HL-60 (cell line): Measurements from ENCODE around the gene SYTL2.

Experiments used
- DNase-seq, 2 experiments: peaks; one replicate each; pipeline ENCODE4 v3.0.0-alpha.2; 2010 to 2020; ENCODE audit warnings: low read depth in 1 of 2, low spot score in 1 of 2
- H3K27ac ChIP-seq: fragments of 250-450 bp; sonication (Bioruptor Pico); replicated peaks from 2 replicates; pipeline ENCODE4 v1.5.1; 2020; ENCODE audit warnings: mild to moderate bottlenecking, moderate library complexity
- H3K27me3 ChIP-seq: fragments of 250-450 bp; sonication (Bioruptor Pico); 2 replicates; pipeline ENCODE4 v1.5.1; 2021; ENCODE audit warnings: mild to moderate bottlenecking, moderate library complexity; ENCODE audit not compliant: insufficient read depth, poor library complexity, severe bottlenecking
- H3K4me3 ChIP-seq: replicated peaks from 2 replicates; pipeline ENCODE4 v1.5.1; 2011; ENCODE audit warnings: mild to moderate bottlenecking, control low read depth, low read length; ENCODE audit not compliant: insufficient read depth
- CTCF ChIP-seq: IDR thresholded peaks from one replicate; pipeline ENCODE4 v1.5.1; 2011; ENCODE audit warnings: low read length, control low read depth, inconsistent platforms; ENCODE audit not compliant: insufficient read depth
- GABPA ChIP-seq: IDR thresholded peaks from 2 replicates; pipeline ENCODE4 v1.6.1; 2012; ENCODE audit warnings: low read depth
- POLR2AphosphoS5 ChIP-seq: IDR thresholded peaks from 2 replicates; pipeline ENCODE4 v1.6.1; 2012; ENCODE audit warnings: low read depth
- REST ChIP-seq: IDR thresholded peaks from 2 replicates; pipeline ENCODE4 v1.6.1; 2012; ENCODE audit warnings: low read depth; ENCODE audit not compliant: insufficient replicate concordance
- SPI1 ChIP-seq: IDR thresholded peaks from 2 replicates; pipeline ENCODE4 v1.6.1; 2012; ENCODE audit warnings: low read depth, mild to moderate bottlenecking, borderline replicate concordance

SYTL2 gene

GRCh38 chr11:85800595-85801342 lies 10.2 kb downstream of the SYTL2 start:
- no peak for TF ChIP-seq CTCF
- no peak for TF ChIP-seq REST
- TF ChIP-seq GABPA, result no peak
- TF ChIP-seq SPI1, result no peak
- no peak for TF ChIP-seq POLR2AphosphoS5
- no peaks in the 10 kb centered on the region for H3K27me3 ChIP-seq

GRCh38 chr11:85799142-85799541 lies 11.8 kb downstream of the SYTL2 start:
- no peak for DNase-seq
- Histone ChIP-seq H3K27ac (no peak overlapping the region), H3K27me3 (no peaks in the 10 kb centered on the region), H3K4me3 (no peak overlapping the region)
- TF ChIP-seq REST (no peak), GABPA (no peak), CTCF (no peak), POLR2AphosphoS5 (no peak), SPI1 (no peak)

More at GRCh38 chr11:85800595-85801342, 10.2 kb downstream of the SYTL2 start:
- DNase-seq, result no peak
- Histone ChIP-seq H3K27ac (no peak overlapping the region), H3K4me3 (no peak overlapping the region)

GRCh38 chr11:85798361-85798760 lies 12.6 kb downstream of the SYTL2 start:
- DNase-seq, result no peak
- Histone ChIP-seq H3K4me3 (no peak overlapping the region), H3K27ac (no peak overlapping the region), H3K27me3 (no peaks in the 10 kb centered on the region)
- TF ChIP-seq REST (no peak), CTCF (no peak), GABPA (no peak), SPI1 (no peak), POLR2AphosphoS5 (no peak)
